LNCaP clone FGC (cell line): Measurements from ENCODE around the gene PPP1R2.

ENCODE experiments used
- DNase-seq: peaks from one replicate; pipeline ENCODE4 v3.0.0-alpha.2; 2011; ENCODE audit warnings: low read depth
- H3K4me3 ChIP-seq: 2 replicates; pipeline ENCODE4 v1.5.1; 2011; ENCODE audit warnings: mild to moderate bottlenecking, low read depth, low read length, control low read depth
- CTCF ChIP-seq: IDR thresholded peaks from 2 replicates; pipeline ENCODE4 v1.5.1; 2012; ENCODE audit warnings: mild to moderate bottlenecking; ENCODE audit not compliant: control insufficient read depth, insufficient read depth; ENCODE audit errors: extremely low read depth

PPP1R2 gene

GRCh38 chr3:195583831-195584542 lies 40.9 kb upstream of the PPP1R2 start, which contains the start of gene APOD:
Gene APOD (minus strand): TSS chr3:195583940. CDS start chr3:195579461, 4,479 bp downstream.
- peak; percentile 46 for DNase-seq
- TF ChIP-seq CTCF = no peak
- H3K4me3 ChIP-seq = no peak within 1 kb of the TSS

DNA sequence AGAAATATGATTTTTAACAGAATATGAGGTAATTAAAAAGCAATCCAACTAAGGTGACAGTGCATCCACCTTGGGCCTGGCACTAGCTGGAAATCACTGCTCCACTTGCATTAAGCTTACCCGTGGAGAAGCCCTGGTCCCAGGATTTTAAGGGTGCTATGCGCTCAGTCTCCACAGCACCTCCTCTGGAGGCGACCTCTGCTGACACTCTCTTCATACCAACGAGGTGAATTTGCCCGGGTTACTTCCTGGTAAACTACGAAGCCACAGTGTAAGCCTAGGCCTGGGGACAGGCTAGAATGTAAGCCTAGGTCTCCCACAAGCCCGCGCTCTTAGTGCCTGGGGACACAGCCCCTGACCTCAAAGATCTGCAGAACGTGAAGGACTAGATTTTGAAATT lies 39.8 kb upstream of the PPP1R2 start:
- H3K4me3 ChIP-seq = no peak overlapping the region
- DNase-seq = no peak
- TF ChIP-seq CTCF = no peak

DNA sequence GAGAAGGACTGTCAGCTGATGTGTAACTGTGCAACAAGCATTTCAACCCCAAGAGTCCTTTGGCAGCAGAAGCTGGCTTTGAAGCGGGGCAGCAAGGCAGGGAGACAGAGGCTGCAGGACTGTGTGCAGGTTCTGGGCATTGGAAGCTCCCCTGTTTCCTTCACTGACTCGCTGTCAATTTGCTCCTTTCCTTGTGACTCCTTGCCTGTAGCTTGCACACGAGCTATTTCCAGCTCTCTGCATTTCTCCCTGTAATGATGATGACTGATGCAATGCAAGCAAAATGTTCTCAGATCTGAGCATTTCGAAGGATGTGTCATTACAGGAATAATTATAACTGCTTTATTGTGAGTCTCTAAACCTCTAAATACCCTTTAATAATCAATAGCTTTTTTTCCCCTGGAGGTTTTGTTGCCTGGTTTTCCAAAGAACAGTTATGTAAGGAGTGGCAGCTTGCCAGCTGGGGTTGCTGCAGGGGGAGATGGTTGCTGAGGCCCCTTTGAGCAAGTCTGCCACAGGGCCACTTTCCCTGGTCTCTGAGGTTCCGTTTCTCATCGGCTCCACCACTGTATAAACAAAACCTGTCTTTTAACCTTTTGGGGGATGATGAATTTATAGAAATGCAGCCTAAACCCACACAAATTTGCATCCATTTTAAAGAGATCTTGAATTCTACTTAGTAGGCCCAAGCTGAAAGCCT lies 37.8 kb upstream of the PPP1R2 start:
- TF ChIP-seq CTCF = no peak
- no peak for DNase-seq
- no peak overlapping the region for H3K4me3 ChIP-seq

DNA sequence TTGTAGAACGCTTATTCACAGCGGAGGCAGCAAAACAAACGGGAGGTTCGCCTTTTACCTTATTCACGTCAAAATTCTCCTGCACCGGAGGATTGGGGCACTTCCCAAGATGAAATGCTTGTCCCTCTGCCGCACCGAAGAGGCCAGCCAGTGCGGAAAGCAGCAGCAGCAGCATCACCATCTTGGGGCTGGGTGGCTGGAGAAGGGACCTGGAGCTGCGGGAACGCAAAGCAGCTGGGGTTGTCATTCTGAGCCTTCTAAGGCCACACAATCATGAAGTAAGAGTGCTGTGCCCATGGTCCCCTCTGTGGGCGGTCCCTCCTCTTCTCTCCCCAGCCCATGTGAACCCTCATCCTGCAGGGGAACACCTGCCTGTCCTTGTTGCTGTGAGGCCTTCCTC lies 36.2 kb upstream of the PPP1R2 start:
- no peak for TF ChIP-seq CTCF
- DNase-seq = no peak
- no peak overlapping the region for H3K4me3 ChIP-seq

DNA sequence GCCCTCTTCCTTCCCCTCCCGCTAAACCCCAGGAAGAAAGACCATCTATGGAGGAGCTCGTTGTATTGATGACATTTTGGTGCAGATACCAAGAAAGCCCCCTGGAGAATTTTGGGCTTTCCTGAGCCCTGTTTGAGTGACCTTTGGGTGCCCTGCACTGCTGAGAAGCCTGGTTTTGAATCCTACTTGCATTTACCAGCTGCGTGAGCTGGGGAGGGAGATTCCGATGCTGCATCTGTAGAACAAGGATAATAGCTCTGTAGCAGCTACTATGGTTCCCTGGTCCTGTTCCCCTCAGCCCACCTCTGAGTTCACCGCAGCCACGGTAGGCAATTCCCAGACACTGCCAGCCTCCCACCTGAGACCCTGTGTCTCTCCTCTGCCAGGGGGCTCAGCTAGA lies 35.4 kb upstream of the PPP1R2 start:
- TF ChIP-seq CTCF = no peak
- H3K4me3 ChIP-seq = no peak overlapping the region
- DNase-seq = no peak

GRCh38 chr3:195577645-195578177 lies 34.6 kb upstream of the PPP1R2 start:
- no peak for DNase-seq
- TF ChIP-seq CTCF = no peak
- no peak overlapping the region for H3K4me3 ChIP-seq
